ENCODE results near the gene BAZ2B. TPM values are rescaled to one million over a fixed set of nuclear protein-coding genes. Genes with fewer than 3 reads are reported as not detected.

Gene BAZ2B
- polyA plus RNA-seq, 1 of the 3 experiments (the other 2 are of a cell fraction): 10.2 TPM

DNA sequence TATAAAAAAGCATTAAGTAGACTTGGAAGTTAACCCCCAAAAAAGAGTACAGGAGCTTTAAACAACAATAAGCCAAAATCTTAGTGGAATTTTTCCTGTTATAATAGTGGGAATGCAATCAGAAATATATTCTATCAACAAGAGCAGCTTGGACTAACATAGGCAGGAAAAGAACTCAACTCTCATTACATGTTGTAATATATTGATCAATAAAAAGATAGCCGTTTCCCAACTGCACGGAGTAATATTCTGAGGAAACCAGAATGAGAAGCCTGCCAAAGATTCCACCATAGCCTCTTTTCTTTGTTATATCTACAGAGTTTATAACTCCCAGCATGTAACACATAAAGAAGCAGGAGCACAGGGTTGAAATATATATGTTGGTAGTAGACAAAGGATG is 37.6 kb upstream of the BAZ2B start:
- H4K20me1 ChIP-seq (ENCODE audit: insufficient read depth): no peaks in the 10 kb centered on the region
- no peak for TF ChIP-seq TEAD4 (IDR thresholded peaks at IDR 0.05; ENCODE audit: borderline replicate concordance, insufficient read depth)
- TF ChIP-seq NRF1 (IDR thresholded peaks at IDR 0.05; ENCODE audit: low read depth, low read length): no peak
- TF ChIP-seq, protein P1, sequence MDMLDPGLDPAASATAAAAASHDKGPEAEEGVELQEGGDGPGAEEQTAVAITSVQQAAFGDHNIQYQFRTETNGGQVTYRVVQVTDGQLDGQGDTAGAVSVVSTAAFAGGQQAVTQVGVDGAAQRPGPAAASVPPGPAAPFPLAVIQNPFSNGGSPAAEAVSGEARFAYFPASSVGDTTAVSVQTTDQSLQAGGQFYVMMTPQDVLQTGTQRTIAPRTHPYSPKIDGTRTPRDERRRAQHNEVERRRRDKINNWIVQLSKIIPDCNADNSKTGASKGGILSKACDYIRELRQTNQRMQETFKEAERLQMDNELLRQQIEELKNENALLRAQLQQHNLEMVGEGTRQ (IDR thresholded peaks at IDR 0.05; ENCODE audit: borderline replicate concordance, low read depth, low read length): no peak
- TF ChIP-seq SIN3A (IDR thresholded peaks at IDR 0.05; ENCODE audit: borderline replicate concordance, low read depth, low read length): no peak
- no peak for TF ChIP-seq MAX (IDR thresholded peaks at IDR 0.05; ENCODE audit: low read depth)
- no peak for TF ChIP-seq RAD21 (IDR thresholded peaks at IDR 0.05; ENCODE audit: low read length)
- no peak for TF ChIP-seq USF1 (IDR thresholded peaks at IDR 0.05; ENCODE audit: borderline replicate concordance, low read depth)
- no peak for TF ChIP-seq RFX5 (IDR thresholded peaks at IDR 0.05; ENCODE audit: low read length)
- no peak for TF ChIP-seq ELF1 (IDR thresholded peaks at IDR 0.05)
- TF ChIP-seq GABPA (IDR thresholded peaks at IDR 0.05; ENCODE audit: low read depth): no peak
- no peak for DNase-seq
- H2AFZ ChIP-seq (ENCODE audit: low read depth): no peak overlapping the region
- H3K4me3 ChIP-seq (ENCODE audit: low read depth in 2 of 2, low read length in 1 of 2): no peak overlapping the region
- peaks cover 0 to 2% of the 10 kb centered on the region in 2 experiments for H3K36me3 ChIP-seq (replicated peaks in 1 of 2; ENCODE audit: control insufficient read depth in 1 of 2, insufficient read depth in 2 of 2, low read length in 1 of 2)
- H3K9me2 ChIP-seq: no peaks in the 10 kb centered on the region
- WGBS (ENCODE audit: low lambda C conversion rate): 98% methylated on average over 2 of the region's 2 CpGs
- H3K27me3 ChIP-seq (ENCODE audit: insufficient read depth): no peaks in the 10 kb centered on the region
- no peaks in the 10 kb centered on the region for H3K4me1 ChIP-seq (ENCODE audit: control insufficient read depth in 1 of 2, insufficient read depth in 2 of 2, low read depth in 1 of 2, low read length in 1 of 2)
- CTCF ChIA-PET: interaction anchor here (0.6 to 1.3 kb wide), 3 partner anchors 17 to 206 kb away, joined by 3 read pairs; no protein-coding TSS in a partner anchor
- no peak overlapping the region for H3K4me2 ChIP-seq
- no peaks in the 10 kb centered on the region for H3K9me3 ChIP-seq
- POLR2A ChIA-PET: no interaction called here
- H3F3A ChIP-seq (replicated peaks; ENCODE audit: insufficient read depth): no peaks in the 10 kb centered on the region
- H3K79me2 ChIP-seq (ENCODE audit: insufficient read depth): no peaks in the 10 kb centered on the region
- no peak overlapping the region for H3K9ac ChIP-seq
- no peak overlapping the region for H3K27ac ChIP-seq (ENCODE audit: low read depth in 2 of 2, low read length in 1 of 2)

DNA sequence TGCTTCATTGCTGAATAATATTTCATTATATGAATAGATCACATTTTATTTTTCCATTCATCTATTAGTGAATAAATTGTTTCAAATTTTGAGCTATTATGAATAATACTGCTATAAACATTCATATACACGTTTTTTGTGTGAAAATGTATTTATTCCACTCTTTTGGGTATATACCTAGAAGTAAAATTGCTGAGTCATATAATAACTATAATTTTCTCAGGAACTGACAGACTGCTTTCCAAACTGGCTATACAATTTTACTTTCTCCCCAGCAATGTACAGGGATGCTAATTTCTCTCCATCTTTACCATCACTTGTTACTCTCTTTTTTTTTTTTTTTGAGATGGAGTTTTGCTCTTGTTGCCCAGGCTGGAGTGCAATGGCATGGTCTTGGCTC is 35.5 kb upstream of the BAZ2B start:
- POLR2A ChIA-PET: no interaction called here
- H2AFZ ChIP-seq (ENCODE audit: low read depth): no peak overlapping the region
- H3K9me2 ChIP-seq: no peaks in the 10 kb centered on the region
- peaks cover 0 to 5% of the 10 kb centered on the region in 2 experiments for H3K36me3 ChIP-seq (replicated peaks in 1 of 2; ENCODE audit: control insufficient read depth in 1 of 2, insufficient read depth in 2 of 2, low read length in 1 of 2)
- no peak for DNase-seq
- WGBS (ENCODE audit: low lambda C conversion rate): 62% methylated on average over 1 of the region's 1 CpG
- CTCF ChIA-PET: no interaction called here
- H3K9me3 ChIP-seq: no peaks in the 10 kb centered on the region
- H4K20me1 ChIP-seq (ENCODE audit: insufficient read depth): no peaks in the 10 kb centered on the region
- H3K4me2 ChIP-seq: no peak overlapping the region
- no peaks in the 10 kb centered on the region for H3K79me2 ChIP-seq (ENCODE audit: insufficient read depth)
- H3K4me1 ChIP-seq (ENCODE audit: control insufficient read depth in 1 of 2, insufficient read depth in 2 of 2, low read depth in 1 of 2, low read length in 1 of 2): no peaks in the 10 kb centered on the region
- no peak overlapping the region for H3K27ac ChIP-seq (ENCODE audit: low read depth in 2 of 2, low read length in 1 of 2)
- H3K27me3 ChIP-seq (ENCODE audit: insufficient read depth): no peaks in the 10 kb centered on the region
- TF ChIP-seq TAF1 (IDR thresholded peaks at IDR 0.05; ENCODE audit: borderline replicate concordance, low read depth, low read length) (no peak), NFIC (IDR thresholded peaks at IDR 0.05; ENCODE audit: borderline replicate concordance) (no peak)
- H3K4me3 ChIP-seq (ENCODE audit: low read depth in 2 of 2, low read length in 1 of 2): no peak overlapping the region
- no peaks in the 10 kb centered on the region for H3F3A ChIP-seq (replicated peaks; ENCODE audit: insufficient read depth)
- no peak overlapping the region for H3K9ac ChIP-seq
